Fibroblast of upper back skin (primary cell): ENCODE results near the gene TRIM38.
"Not testable (repeated sequence)": the region's sequence is repeated elsewhere in the genome, so short reads cannot be mapped to it uniquely, and the experiment has no call there.

Source experiments
- DNase-seq: peaks from one replicate; pipeline ENCODE4 v3.0.0-alpha.2; 2013

Gene TRIM38

DNA sequence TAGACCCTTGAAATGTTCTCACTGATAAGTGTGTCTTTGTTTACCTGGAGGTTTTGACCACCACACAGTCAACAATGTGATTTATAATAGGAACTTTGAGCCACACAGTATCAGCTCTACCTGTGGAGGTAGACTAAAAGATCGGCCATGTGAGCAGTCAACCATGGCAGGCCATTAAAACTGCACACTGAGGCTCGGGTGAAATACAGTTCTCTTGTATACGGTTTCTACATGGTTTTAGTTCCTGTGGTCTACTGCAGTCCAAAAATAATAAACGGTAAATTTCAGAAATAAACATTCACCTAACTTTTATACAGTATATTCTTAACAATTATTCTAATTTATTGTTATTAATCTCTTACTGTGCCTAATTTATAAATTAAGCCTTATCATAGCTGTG is 47.2 kb downstream of the TRIM38 start:
- no peak for DNase-seq

DNA sequence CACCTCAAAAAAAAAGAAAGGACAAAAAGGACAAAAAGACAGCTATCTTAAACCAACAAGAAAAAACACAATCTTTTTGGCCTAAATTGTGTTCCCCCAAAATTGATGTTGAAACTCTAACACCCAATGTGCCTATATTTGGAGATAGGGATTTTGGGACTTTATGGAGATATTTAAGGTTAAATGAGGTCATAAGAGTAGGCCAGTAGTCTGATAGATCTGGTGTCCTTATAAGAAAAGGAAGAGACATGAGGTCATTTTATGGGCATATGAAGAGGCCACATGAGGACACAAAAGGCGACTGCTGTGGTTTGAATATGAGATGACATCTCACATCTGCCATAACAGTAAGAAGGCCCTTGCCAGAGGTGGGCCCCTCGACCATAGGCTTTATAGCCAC is 49.5 kb downstream of the TRIM38 start:
- DNase-seq, result no peak

DNA sequence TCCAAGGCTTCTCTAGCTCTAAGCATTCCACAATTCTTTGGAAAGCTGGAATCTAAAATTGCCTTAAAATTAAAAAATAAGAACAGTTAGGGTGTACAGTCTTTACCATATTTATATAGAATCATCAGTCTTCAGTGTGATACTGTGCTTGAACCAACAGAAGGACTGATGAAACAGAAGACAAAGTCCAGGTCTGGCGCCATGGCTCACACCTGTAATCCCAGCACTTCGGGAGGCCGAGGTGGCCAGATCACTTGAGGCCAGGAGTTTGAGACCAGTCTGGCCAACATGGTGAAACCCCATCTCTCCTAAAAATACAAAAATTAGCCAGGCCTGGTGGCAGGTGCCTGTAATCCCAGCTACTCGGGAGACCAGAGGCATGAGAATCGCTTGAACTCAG is 51.8 kb downstream of the TRIM38 start:
- DNase-seq, result not testable (repeated sequence)

DNA sequence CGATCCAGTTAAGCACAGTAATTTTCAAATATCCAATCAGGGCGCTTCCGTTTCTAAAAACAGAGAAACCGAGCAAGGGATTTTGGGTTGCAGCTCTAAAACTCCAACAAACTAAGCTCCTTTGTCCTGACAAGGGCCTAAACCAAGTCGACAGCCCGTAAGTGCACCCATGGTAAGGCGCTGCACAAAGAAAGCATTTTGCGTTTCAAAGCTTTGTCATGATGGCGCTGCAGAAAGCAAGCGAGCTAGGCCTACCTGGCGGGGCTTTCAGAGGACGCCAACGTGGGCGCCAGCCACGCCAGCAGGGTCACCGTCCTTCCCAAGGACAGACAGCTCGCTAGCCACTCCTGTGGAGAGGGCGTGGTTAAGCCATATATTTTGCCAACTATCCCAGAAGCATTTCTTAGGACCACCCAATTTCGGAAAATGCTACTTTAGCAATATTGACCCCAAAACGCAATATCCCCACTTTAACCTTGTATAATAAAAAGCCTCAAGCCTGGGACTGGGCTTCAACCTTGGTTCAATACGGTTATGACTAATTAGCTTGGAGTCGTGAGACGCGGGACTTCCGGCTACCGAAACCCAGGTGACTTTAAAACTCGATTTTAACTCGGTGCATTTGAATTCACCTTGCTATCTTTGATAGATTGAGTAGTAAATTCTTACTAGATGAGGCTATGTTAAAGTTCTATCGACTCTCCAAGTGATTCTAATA is 53.8 kb downstream of the TRIM38 start:
- no peak for DNase-seq

DNA sequence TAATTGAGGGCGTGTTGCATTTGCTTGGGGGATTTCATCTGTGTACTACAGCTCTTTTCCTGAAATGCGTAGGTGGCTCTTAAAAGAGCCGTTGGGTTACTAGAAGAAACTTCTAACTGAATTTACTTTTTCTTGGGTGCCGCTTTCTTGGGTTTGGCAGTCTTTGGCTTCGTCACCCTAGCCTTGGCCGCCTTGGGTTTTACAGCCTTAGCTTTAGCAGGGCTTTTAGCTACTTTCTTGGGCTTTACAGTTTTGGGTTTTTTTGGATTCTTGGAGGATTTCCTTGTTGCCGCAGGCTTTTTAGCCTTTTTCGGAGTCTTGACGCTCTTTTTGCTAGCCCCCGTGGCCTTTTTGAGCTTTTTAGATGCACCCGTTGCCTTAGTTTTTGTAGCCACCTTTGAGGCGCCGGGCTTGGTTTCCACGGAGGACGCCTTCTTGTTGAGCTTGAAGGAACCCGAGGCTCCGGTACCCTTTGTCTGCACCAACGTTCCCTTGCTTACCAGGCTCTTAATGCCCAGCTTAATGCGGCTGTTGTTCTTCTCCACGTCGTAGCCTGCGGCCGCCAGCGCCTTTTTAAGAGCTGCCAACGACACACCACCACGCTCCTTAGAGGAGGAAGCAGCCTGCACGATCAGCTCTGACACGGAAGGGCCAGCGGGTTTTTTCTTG is 54.5 kb downstream of the TRIM38 start:
- DNase-seq, result no peak

DNA sequence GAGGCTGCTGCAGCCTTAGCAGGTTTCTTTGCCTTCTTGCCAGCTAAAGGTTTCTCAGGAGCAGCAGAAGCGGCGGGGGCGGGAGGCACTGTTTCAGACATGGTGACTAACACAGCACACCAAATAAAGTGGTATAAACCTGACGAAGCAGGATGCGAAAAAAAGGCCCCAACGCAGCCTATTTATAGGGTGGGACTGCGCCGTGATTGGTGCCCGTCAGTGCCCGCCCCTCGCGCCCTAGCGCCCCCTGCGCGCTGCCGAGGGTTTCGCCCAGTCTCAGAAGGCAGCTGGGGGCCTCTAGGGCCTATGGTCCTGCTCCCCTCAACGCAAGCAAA is 55.0 kb downstream of the TRIM38 start:
- peak; percentile 91 for DNase-seq

DNA sequence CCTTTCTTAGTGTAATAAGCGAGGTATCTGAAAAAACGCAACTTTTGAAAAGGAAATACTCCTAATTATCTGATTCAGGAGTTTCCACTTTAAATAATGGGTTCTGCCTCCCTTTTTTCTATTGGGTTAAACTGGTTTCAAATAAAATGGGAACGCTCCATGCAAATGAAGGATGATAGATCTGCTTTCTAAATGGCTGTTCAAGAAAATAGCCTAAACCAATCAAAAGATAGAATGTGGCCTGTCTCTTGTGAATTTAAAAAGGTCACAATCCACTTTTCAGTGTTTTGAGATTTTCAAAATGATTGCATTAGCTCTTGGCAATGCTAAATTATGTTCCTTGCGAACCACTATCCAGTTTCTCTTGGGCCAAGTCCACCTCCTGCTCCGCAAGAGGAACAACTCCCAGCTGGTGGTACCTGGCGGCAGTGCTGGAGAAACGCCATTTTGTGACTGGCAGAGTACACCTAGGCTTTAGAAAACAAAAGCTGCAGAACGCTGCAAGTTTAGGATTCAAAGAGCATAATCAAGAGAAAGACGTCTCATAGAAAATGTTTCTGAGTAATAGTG is 56.7 kb downstream of the TRIM38 start:
- DNase-seq, result no peak

DNA sequence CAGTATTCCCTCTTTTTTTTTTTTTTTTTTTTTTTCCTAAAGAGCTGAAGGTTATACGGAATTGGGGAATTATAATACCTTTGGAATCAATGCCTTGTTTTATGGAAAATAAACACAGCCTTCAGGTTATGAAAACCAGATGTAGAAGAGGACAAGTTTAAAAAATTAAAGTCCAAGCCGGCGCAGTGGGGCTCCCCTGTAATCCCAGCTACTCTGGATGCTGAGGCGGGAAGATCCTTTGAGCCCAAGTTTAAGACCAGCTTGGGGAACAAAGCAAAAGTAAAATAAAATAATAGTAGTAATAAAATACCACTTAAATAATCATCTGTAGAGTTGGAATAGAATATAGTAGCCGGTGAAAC is 57.3 kb downstream of the TRIM38 start:
- DNase-seq, result no peak

DNA sequence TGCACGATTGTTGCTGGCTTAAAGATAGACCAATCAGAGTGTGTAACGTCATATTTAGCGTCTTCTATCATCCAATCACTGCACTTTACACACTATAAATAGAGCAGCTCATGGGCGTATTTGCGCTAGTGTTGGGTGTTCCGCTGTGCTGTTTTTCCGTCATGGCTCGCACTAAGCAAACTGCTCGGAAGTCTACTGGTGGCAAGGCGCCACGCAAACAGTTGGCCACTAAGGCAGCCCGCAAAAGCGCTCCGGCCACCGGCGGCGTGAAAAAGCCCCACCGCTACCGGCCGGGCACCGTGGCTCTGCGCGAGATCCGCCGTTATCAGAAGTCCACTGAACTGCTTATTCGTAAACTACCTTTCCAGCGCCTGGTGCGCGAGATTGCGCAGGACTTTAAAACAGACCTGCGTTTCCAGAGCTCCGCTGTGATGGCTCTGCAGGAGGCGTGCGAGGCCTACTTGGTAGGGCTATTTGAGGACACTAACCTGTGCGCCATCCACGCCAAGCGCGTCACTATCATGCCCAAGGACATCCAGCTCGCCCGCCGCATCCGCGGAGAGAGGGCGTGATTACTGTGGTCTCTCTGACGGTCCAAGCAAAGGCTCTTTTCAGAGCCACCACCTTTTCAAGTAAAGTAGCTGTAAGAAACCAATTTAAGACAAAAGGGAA is 57.9 kb downstream of the TRIM38 start:
- peak; percentile 94 for DNase-seq

DNA sequence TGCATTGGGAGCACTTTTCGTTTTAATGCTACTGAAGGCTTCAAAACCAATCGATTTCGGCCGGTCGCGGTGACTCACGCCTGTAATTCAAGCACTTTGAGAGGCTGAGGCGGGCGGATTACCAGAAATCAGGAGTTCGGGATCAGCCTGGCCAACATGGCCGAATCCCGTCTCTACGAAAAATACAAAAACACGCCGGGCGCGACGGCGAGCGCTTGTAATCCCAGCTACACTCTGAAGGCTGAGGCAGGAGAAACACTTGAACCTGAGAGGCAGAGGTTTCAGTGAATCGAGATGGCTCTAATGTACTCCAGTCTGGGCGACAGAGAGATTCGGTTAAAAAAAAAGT is 58.4 kb downstream of the TRIM38 start:
- DNase-seq, result peak; percentile 75

DNA sequence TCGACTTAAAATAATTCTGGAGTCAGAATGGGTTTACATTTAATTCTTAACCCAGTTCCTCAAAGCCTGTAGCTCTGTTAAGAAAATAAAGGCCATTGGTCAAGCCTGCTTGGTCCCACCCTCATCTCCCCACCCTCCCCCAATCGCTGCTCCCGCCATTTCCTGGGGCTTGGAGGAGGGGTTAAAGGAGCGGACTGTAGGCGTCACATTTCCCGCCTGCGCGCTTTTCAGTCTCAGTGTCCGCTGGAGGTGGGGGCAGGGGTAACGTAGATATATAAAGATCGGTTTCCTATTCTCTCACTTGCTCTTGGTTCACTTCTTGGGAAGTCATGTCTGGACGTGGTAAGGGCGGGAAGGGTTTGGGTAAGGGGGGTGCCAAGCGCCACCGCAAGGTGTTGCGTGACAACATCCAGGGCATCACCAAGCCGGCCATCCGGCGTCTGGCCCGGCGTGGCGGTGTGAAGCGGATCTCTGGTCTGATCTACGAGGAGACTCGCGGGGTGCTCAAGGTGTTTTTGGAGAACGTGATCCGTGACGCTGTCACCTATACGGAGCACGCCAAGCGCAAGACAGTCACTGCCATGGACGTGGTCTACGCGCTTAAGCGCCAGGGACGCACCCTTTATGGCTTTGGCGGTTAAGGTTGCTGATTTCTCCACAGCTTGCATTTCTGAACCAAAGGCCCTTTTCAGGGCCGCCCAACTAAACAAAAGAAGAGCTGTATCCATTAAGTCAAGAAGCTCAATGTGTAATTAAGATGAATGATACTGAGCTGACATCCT is 58.9 kb downstream of the TRIM38 start:
- peak; percentile 95 for DNase-seq

DNA sequence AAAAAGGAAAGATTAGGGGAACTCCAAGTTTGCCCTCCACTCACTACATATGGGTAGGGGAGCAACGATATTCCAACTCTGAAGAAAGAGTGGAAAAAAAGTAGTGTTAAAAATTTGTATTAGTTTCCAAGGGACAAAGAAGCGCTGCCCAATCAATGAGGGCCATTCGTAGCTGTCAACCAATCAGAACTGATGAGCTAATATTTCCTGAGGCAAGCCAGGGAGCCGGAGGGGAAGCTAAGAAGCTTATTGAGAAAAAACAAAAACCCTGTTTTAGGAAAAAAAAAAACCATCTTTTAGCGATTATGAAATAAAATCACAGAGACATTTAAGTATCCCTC is 59.5 kb downstream of the TRIM38 start:
- DNase-seq, result peak; percentile 83

DNA sequence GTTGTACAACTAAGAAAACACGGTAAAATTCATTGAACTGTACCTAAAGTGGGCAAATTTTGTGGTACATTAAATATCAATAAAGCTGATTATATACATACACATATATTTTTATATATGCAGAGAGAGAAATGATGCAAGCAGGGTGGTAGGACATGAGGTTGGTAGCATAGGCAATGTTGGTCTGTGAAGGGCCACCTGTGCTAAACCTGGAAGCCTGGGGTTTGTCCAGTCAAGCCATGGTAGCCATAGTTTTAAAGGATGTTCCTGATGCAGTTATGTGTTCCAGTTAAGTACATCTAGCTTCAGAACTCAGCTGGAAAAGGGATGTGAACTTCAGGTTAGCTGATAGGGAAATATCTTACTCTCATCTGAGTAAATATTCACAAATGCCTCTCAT is 60.1 kb downstream of the TRIM38 start:
- DNase-seq, result no peak

DNA sequence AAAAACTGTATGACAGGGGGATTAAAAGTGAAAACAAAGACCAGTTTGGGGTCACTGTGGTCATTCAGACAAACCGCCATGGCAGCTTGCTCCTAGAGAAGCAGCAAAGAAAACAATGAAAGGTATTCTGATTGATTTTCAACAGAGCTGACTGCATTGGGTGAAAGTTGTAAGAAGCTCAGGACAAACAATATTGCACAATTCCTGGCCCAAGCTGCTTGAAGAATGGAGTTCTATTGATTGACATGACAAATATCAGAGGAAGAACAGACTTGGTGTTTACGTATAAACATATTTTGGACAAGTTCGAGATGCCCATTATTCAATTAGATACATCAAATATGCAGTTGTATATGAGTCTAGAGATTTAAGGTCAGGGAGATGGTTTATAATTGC is 62.0 kb downstream of the TRIM38 start:
- DNase-seq, result no peak

DNA sequence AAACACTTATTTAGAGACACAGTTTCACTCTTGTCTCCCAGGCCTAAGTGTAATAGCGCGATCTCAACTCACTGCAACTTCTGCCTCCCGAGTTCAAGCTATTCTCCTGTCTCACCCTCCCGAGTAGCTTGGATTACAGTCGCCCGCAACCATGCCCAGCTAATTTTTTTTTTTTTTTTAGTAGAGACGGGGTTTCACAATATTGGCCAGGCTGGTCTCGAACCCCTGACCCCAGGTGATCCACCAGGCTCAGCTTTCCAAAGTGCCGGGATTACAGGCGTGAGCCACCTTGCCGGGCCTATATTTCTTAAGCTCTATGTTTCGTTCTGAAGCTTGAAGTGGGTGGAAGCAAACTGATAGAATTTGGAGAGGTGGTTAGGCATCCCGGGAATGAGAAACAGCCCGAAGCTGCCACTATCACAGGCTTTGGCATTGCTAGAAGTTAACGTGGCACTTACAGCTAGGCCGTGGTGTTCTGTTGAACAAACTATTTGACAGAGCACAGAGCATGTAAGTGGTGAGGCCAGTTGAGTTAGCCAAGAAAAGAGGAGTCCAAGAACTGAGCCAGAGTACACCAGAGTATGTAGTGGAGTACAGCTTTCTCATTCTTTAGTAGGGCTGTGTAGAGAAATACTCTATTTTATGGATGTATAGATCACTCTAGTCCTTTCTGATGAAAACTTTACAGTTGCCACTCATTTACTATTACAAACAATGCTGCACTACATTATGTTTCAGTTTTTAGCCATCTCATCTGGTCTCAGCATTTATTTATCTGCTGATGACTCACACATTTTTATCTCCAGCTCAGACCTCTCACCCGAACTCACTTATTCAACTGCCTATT is 62.7 kb downstream of the TRIM38 start:
- peak; percentile 68 for DNase-seq

DNA sequence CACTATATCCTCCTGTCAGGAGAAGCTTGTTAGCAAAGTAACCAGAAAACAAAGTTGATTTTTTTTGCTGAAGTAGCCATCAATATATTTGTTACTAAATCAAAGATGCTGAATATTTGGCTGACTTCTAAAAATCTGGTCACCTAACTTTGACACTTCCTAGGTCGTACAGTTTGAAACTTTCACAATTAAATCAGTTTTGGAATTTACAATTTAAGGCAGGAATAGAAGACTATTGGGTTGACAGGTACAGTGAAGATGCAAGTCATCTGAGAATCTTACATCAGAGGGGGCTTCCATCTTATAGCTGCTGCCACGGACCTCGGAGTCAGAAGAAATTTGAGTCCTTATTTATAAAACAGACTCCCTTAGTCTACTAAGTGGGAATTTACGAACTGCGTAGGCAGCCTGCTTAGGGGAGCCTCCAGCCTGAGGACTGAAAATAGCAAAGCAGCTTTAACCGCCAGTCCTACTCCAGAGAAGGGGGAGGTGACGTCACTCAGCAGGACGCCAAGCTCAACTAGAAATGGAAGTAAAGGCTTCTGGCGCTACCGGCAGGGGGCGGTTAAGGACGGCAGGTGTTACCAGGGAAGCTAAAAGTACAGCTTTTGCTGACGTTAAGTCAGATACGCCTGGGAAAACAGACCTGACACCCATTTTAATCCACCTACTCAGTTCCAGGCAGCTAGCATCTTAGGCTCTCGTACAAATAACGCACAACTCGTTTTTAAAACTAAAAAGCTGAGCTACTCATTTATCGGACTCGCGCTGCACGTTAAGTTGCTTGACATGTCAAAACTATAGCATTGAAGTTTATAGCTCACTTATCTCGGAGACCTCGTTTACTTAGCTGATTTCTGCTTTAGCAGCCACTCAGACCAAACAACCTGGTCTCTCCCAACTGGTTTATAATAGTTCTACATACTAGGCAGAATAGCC is 63.6 kb downstream of the TRIM38 start:
- peak; percentile 95 for DNase-seq

DNA sequence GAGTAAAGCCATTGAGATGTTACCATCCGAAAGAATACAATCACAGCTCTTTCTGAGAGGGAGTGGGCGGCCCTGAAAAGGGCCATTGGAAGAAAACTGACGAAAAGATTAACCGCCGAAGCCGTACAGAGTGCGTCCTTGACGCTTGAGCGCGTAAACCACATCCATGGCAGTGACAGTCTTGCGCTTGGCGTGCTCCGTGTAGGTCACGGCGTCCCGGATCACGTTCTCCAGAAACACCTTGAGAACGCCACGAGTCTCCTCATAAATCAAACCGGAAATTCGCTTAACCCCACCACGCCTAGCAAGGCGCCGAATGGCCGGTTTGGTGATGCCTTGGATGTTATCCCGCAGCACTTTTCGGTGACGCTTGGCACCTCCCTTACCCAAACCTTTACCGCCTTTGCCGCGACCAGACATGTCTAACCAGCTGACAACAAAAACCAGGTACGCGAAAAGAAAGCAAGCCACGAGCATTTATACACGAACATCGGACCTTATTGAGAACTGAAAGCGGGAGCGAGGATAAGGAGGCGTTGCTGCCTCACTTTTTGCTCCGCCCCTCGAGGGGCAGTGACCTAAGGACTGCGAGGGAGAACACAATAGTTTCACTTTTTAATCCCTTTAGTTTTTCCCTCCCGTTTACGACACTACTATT is 64.4 kb downstream of the TRIM38 start:
- DNase-seq, result peak; percentile 97

DNA sequence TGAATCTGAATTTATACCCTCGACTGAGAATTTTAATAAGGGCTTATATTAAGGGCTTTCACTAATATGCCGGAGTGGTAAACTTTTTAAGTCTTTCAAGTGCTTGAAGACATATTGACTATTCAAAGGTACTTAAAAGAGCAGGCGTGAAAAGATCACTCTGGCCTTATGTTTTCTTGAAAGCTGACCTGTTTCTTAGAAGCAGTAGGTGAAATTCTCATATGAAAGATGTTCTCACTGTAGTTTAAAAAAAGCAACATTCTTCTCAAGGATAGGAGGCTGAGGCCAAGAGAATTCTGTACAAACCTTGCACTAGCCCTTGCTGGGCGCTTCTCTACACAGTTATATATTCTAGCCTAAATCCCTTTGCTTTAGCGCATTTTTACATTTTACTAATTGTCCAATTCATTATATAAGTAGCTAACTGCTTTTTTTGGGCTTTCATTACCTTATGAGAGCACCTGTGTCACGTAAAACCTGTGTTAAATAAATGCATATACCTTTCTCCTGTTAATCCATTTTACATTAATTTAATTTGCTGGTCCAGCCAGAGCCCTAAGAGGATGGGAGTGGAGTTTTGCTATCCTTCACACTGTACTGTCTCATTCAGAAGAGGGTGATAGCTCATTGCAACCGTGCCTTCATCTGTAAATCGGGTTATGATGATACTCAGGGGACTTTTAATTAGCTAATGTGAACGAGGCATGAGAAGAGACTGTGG is 65.0 kb downstream of the TRIM38 start:
- DNase-seq, result no peak

DNA sequence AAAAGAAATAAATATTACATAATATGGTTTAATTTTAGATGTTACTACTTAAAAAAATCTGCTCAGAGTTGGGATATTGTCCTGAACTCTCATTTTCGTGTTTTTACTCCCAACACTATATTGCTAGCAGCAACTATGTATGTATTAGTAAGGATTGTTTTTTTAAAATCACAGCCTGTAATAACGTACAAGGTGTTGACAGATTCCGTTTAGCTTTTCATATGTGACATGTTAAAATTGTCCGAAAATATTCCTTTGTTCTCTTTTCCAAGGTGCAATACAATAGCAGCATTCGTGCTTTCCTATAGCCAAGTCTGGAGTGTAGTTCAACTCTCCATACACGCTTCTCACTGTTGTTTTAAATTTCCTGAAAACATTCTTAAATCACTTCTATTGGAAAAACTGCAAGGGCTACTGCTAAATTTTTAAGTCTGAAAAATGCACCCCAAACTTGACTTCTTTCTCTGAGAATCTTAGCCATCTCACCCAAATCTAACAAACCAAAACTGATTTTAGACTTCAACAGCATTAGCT is 65.7 kb downstream of the TRIM38 start:
- DNase-seq, result no peak
